ENCODE results near the gene DSTN.

Gene DSTN

GRCh38 chr20:17569616-17570346 lies at the start of gene DSTN:
Gene DSTN (plus strand): TSS chr20:17570075. CDS start chr20:17570209, 134 bp downstream.
- H3K27ac ChIP-seq (ENCODE audit: low read length): peak within 1 kb of the TSS; percentile 96
- H3K4me1 ChIP-seq (ENCODE audit: control insufficient read depth in 1 of 2, insufficient read depth in 2 of 2, low read length in 2 of 2): peaks cover 0 to 22% of the 10 kb centered on the region in 2 donors
- H3K36me3 ChIP-seq (ENCODE audit: control insufficient read depth in 1 of 2, insufficient read depth in 2 of 2, low read length in 2 of 2): peaks cover 0 to 11% of the 10 kb centered on the region in 2 donors
- H3K9me3 ChIP-seq (ENCODE audit: control insufficient read depth in 1 of 2, low read length in 2 of 2): no peaks in the 10 kb centered on the region
- peak within 1 kb of the TSS; percentile 82 to 90 for H3K4me3 ChIP-seq (ENCODE audit: low read depth in 1 of 2, low read length in 2 of 2)
- no peaks in the 10 kb centered on the region for H3K27me3 ChIP-seq (ENCODE audit: low read depth, low read length)

GRCh38 chr20:17520583-17520982 lies 49.3 kb upstream of the DSTN start:
- H3K27me3 ChIP-seq (ENCODE audit: low read depth, low read length): no peaks in the 10 kb centered on the region
- H3K36me3 ChIP-seq (ENCODE audit: control insufficient read depth in 1 of 2, insufficient read depth in 2 of 2, low read length in 2 of 2): no peaks in the 10 kb centered on the region
- no peaks in the 10 kb centered on the region for H3K4me1 ChIP-seq (ENCODE audit: control insufficient read depth in 1 of 2, insufficient read depth in 2 of 2, low read length in 2 of 2)

GRCh38 chr20:17522528-17522927 lies 47.3 kb upstream of the DSTN start:
- no peaks in the 10 kb centered on the region for H3K9me3 ChIP-seq (ENCODE audit: control insufficient read depth in 1 of 2, low read length in 2 of 2)
- no peaks in the 10 kb centered on the region for H3K36me3 ChIP-seq (ENCODE audit: control insufficient read depth in 1 of 2, insufficient read depth in 2 of 2, low read length in 2 of 2)
- H3K4me3 ChIP-seq (ENCODE audit: low read depth in 1 of 2, low read length in 2 of 2): no peak overlapping the region
- H3K27me3 ChIP-seq (ENCODE audit: low read depth, low read length): no peaks in the 10 kb centered on the region
- H3K27ac ChIP-seq (ENCODE audit: low read length): no peak overlapping the region
- H3K4me1 ChIP-seq (ENCODE audit: control insufficient read depth in 1 of 2, insufficient read depth in 2 of 2, low read length in 2 of 2): no peaks in the 10 kb centered on the region

More at GRCh38 chr20:17520583-17520982, 49.3 kb upstream of the DSTN start:
- no peak overlapping the region for H3K4me3 ChIP-seq (ENCODE audit: low read depth in 1 of 2, low read length in 2 of 2)
- H3K27ac ChIP-seq (ENCODE audit: low read length): no peak overlapping the region
- H3K9me3 ChIP-seq (ENCODE audit: control insufficient read depth in 1 of 2, low read length in 2 of 2): no peaks in the 10 kb centered on the region

GRCh38 chr20:17523326-17523725 lies 46.5 kb upstream of the DSTN start:
- no peaks in the 10 kb centered on the region for H3K9me3 ChIP-seq (ENCODE audit: control insufficient read depth in 1 of 2, low read length in 2 of 2)
- no peak overlapping the region for H3K4me3 ChIP-seq (ENCODE audit: low read depth in 1 of 2, low read length in 2 of 2)
- H3K27ac ChIP-seq (ENCODE audit: low read length): no peak overlapping the region
- H3K36me3 ChIP-seq (ENCODE audit: control insufficient read depth in 1 of 2, insufficient read depth in 2 of 2, low read length in 2 of 2): no peaks in the 10 kb centered on the region
- no peaks in the 10 kb centered on the region for H3K4me1 ChIP-seq (ENCODE audit: control insufficient read depth in 1 of 2, insufficient read depth in 2 of 2, low read length in 2 of 2)
- no peaks in the 10 kb centered on the region for H3K27me3 ChIP-seq (ENCODE audit: low read depth, low read length)

GRCh38 chr20:17524560-17524959 lies 45.3 kb upstream of the DSTN start:
- Histone ChIP-seq H3K4me1 (ENCODE audit: control insufficient read depth in 1 of 2, insufficient read depth in 2 of 2, low read length in 2 of 2) (no peaks in the 10 kb centered on the region), H3K36me3 (ENCODE audit: control insufficient read depth in 1 of 2, insufficient read depth in 2 of 2, low read length in 2 of 2) (no peaks in the 10 kb centered on the region), H3K27me3 (ENCODE audit: low read depth, low read length) (no peaks in the 10 kb centered on the region), H3K9me3 (ENCODE audit: control insufficient read depth in 1 of 2, low read length in 2 of 2) (no peaks in the 10 kb centered on the region), H3K4me3 (ENCODE audit: low read depth in 1 of 2, low read length in 2 of 2) (no peak overlapping the region), H3K27ac (ENCODE audit: low read length) (no peak overlapping the region)

- H3K27me3 ChIP-seq (ENCODE audit: low read depth, low read length): no peaks in the 10 kb centered on the region
- H3K9me3 ChIP-seq (ENCODE audit: control insufficient read depth in 1 of 2, low read length in 2 of 2): no peaks in the 10 kb centered on the region
- H3K4me3 ChIP-seq (ENCODE audit: low read depth in 1 of 2, low read length in 2 of 2): no peak overlapping the region
- no peaks in the 10 kb centered on the region for H3K36me3 ChIP-seq (ENCODE audit: control insufficient read depth in 1 of 2, insufficient read depth in 2 of 2, low read length in 2 of 2)
- no peaks in the 10 kb centered on the region for H3K4me1 ChIP-seq (ENCODE audit: control insufficient read depth in 1 of 2, insufficient read depth in 2 of 2, low read length in 2 of 2)
- H3K27ac ChIP-seq (ENCODE audit: low read length): no peak overlapping the region
Observed at GRCh38 chr20:17525132-17525531, 44.7 kb upstream of the DSTN start.

GRCh38 chr20:17525650-17526049 lies 44.2 kb upstream of the DSTN start:
- Histone ChIP-seq H3K4me3 (ENCODE audit: low read depth in 1 of 2, low read length in 2 of 2) (no peak overlapping the region), H3K9me3 (ENCODE audit: control insufficient read depth in 1 of 2, low read length in 2 of 2) (no peaks in the 10 kb centered on the region), H3K27me3 (ENCODE audit: low read depth, low read length) (no peaks in the 10 kb centered on the region)

GRCh38 chr20:17529586-17529985 lies 40.3 kb upstream of the DSTN start:
- Histone ChIP-seq H3K27ac (ENCODE audit: low read length) (no peak overlapping the region), H3K27me3 (ENCODE audit: low read depth, low read length) (no peaks in the 10 kb centered on the region), H3K36me3 (ENCODE audit: control insufficient read depth in 1 of 2, insufficient read depth in 2 of 2, low read length in 2 of 2) (no peaks in the 10 kb centered on the region), H3K4me3 (ENCODE audit: low read depth in 1 of 2, low read length in 2 of 2) (no peak overlapping the region), H3K4me1 (ENCODE audit: control insufficient read depth in 1 of 2, insufficient read depth in 2 of 2, low read length in 2 of 2) (peaks cover 5 to 9% of the 10 kb centered on the region in 2 donors), H3K9me3 (ENCODE audit: control insufficient read depth in 1 of 2, low read length in 2 of 2) (no peaks in the 10 kb centered on the region)

More at GRCh38 chr20:17525650-17526049, 44.2 kb upstream of the DSTN start:
- Histone ChIP-seq H3K36me3 (ENCODE audit: control insufficient read depth in 1 of 2, insufficient read depth in 2 of 2, low read length in 2 of 2) (no peaks in the 10 kb centered on the region), H3K27ac (ENCODE audit: low read length) (no peak overlapping the region), H3K4me1 (ENCODE audit: control insufficient read depth in 1 of 2, insufficient read depth in 2 of 2, low read length in 2 of 2) (no peaks in the 10 kb centered on the region)

- Histone ChIP-seq H3K4me3 (ENCODE audit: low read depth in 1 of 2, low read length in 2 of 2) (peak overlapping the region; percentile 42 to 71), H3K27me3 (ENCODE audit: low read depth, low read length) (no peaks in the 10 kb centered on the region), H3K9me3 (ENCODE audit: control insufficient read depth in 1 of 2, low read length in 2 of 2) (no peaks in the 10 kb centered on the region), H3K36me3 (ENCODE audit: control insufficient read depth in 1 of 2, insufficient read depth in 2 of 2, low read length in 2 of 2) (no peaks in the 10 kb centered on the region), H3K4me1 (ENCODE audit: control insufficient read depth in 1 of 2, insufficient read depth in 2 of 2, low read length in 2 of 2) (peaks cover 5 to 9% of the 10 kb centered on the region in 2 donors), H3K27ac (ENCODE audit: low read length) (no peak overlapping the region)
Observed at GRCh38 chr20:17530153-17530552, 39.7 kb upstream of the DSTN start.

- H3K4me1 ChIP-seq (ENCODE audit: control insufficient read depth in 1 of 2, insufficient read depth in 2 of 2, low read length in 2 of 2): peaks cover 5 to 9% of the 10 kb centered on the region in 2 donors
- H3K9me3 ChIP-seq (ENCODE audit: control insufficient read depth in 1 of 2, low read length in 2 of 2): no peaks in the 10 kb centered on the region
- peak within 1 kb of the TSS; percentile 59 to 71 for H3K4me3 ChIP-seq (ENCODE audit: low read depth in 1 of 2, low read length in 2 of 2)
- H3K27me3 ChIP-seq (ENCODE audit: low read depth, low read length): no peaks in the 10 kb centered on the region
- H3K36me3 ChIP-seq (ENCODE audit: control insufficient read depth in 1 of 2, insufficient read depth in 2 of 2, low read length in 2 of 2): no peaks in the 10 kb centered on the region
- no peak within 1 kb of the TSS for H3K27ac ChIP-seq (ENCODE audit: low read length)
Observed at GRCh38 chr20:17530716-17531664, 38.9 kb upstream of the DSTN start, which contains the start of gene BFSP1. Gene BFSP1 (minus strand): TSS chr20:17531379. CDS start chr20:17531329, 50 bp downstream.

GRCh38 chr20:17531665-17532025 lies 38.2 kb upstream of the DSTN start:
- Histone ChIP-seq H3K4me3 (ENCODE audit: low read depth in 1 of 2, low read length in 2 of 2) (peak overlapping the region; percentile 59 to 71), H3K27ac (ENCODE audit: low read length) (no peak overlapping the region), H3K27me3 (ENCODE audit: low read depth, low read length) (no peaks in the 10 kb centered on the region), H3K9me3 (ENCODE audit: control insufficient read depth in 1 of 2, low read length in 2 of 2) (no peaks in the 10 kb centered on the region), H3K36me3 (ENCODE audit: control insufficient read depth in 1 of 2, insufficient read depth in 2 of 2, low read length in 2 of 2) (no peaks in the 10 kb centered on the region), H3K4me1 (ENCODE audit: control insufficient read depth in 1 of 2, insufficient read depth in 2 of 2, low read length in 2 of 2) (peaks cover 5 to 9% of the 10 kb centered on the region in 2 donors)
